Measurements from ENCODE around the gene ULK4. TPM values are rescaled to one million over a fixed set of nuclear protein-coding genes. Genes with fewer than 3 reads are reported as not detected.

The ULK4 gene
- total RNA-seq, 1 experiment from 2014 or later = 6.3 TPM

- TF ChIP-seq, protein P1, sequence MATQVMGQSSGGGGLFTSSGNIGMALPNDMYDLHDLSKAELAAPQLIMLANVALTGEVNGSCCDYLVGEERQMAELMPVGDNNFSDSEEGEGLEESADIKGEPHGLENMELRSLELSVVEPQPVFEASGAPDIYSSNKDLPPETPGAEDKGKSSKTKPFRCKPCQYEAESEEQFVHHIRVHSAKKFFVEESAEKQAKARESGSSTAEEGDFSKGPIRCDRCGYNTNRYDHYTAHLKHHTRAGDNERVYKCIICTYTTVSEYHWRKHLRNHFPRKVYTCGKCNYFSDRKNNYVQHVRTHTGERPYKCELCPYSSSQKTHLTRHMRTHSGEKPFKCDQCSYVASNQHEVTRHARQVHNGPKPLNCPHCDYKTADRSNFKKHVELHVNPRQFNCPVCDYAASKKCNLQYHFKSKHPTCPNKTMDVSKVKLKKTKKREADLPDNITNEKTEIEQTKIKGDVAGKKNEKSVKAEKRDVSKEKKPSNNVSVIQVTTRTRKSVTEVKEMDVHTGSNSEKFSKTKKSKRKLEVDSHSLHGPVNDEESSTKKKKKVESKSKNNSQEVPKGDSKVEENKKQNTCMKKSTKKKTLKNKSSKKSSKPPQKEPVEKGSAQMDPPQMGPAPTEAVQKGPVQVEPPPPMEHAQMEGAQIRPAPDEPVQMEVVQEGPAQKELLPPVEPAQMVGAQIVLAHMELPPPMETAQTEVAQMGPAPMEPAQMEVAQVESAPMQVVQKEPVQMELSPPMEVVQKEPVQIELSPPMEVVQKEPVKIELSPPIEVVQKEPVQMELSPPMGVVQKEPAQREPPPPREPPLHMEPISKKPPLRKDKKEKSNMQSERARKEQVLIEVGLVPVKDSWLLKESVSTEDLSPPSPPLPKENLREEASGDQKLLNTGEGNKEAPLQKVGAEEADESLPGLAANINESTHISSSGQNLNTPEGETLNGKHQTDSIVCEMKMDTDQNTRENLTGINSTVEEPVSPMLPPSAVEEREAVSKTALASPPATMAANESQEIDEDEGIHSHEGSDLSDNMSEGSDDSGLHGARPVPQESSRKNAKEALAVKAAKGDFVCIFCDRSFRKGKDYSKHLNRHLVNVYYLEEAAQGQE (IDR thresholded peaks at IDR 0.05; ENCODE audit: low read depth) = no peak
- no peak for TF ChIP-seq MAX (IDR thresholded peaks at IDR 0.05)
- no peak for TF ChIP-seq EZH2 (IDR thresholded peaks at IDR 0.05)
- TF ChIP-seq POLR2AphosphoS5 (IDR thresholded peaks at IDR 0.05; ENCODE audit: low read depth, low read length) = no peak; the same call in 1 of the 2 replicates
- no peak for TF ChIP-seq RAD21 (IDR thresholded peaks at IDR 0.05; ENCODE audit: low read depth)
Observed at GRCh38 chr3:41241800-41242571, 719.9 kb downstream of the ULK4 start (continued).

DNA sequence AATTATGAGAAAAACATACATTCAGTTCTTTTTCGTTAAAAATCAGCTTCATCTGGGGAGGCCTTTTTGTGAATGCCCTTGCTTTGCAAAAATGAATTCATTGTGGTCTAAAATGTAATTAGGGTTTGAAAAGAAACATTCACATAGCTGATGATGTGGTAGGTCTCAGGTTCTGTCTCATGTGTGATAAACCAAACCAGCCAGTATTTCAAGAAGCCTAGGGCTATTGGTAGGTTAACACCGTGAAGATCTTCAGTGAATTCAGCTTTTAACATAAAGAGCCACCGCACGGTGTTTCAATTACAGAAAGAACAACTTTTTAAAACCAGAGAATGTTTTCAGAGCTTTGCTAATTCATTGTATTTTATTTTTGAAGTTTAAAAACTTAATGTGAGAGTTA, 720.7 kb downstream of the ULK4 start:
- H3K4me3 ChIP-seq (replicated peaks in 1 of 2; ENCODE audit: low read depth in 1 of 2, low read length in 2 of 2) = no peak overlapping the region
- POLR2A ChIA-PET = no interaction called here
- H2AFZ ChIP-seq (ENCODE audit: low read depth, low read length, poor library complexity, severe bottlenecking) = no peak overlapping the region
- CTCF ChIA-PET = no interaction called here
- peaks cover 25 to 38% of the 10 kb centered on the region in 2 experiments for H3K36me3 ChIP-seq (ENCODE audit: control insufficient read depth in 1 of 2, insufficient read depth in 2 of 2, low read length in 2 of 2)
- no peaks in the 10 kb centered on the region; the same call in 1 of the 2 replicates for H4K20me1 ChIP-seq (ENCODE audit: insufficient read depth)
- RAD21 ChIA-PET (ENCODE audit: low non-redundant PET in 1 of 2, low total read pairs in 2 of 2, uncharacterized antibody in 2 of 2, unreplicated experiment in 2 of 2) = no interaction called here
- no TSS peak for BruUV-seq (replicated peaks)
- ATAC-seq = no peak
- H3K9me3 ChIP-seq (ENCODE audit: control insufficient read depth in 1 of 2, insufficient read depth in 1 of 2, low read depth in 1 of 2, low read length in 2 of 2) = no peaks in the 10 kb centered on the region
- H3K79me2 ChIP-seq (ENCODE audit: insufficient read depth, low read length) = no peaks in the 10 kb centered on the region
- H3K27ac ChIP-seq (ENCODE audit: low read depth, low read length) = no peak overlapping the region
- no peak overlapping the region for H3K9ac ChIP-seq (ENCODE audit: low read length)
- no peaks in the 10 kb centered on the region for H3K4me1 ChIP-seq (ENCODE audit: control insufficient read depth in 1 of 2, insufficient read depth in 2 of 2, low read length in 2 of 2)
- no peak overlapping the region for H3K4me2 ChIP-seq (ENCODE audit: low read length)
- no peaks in the 10 kb centered on the region for H3K27me3 ChIP-seq (ENCODE audit: insufficient read depth, low read length)
- no peaks in the 10 kb centered on the region for H3K9me2 ChIP-seq (ENCODE audit: insufficient read depth)
- TF ChIP-seq YY1 (IDR thresholded peaks at IDR 0.05; ENCODE audit: extremely low read depth, insufficient replicate concordance, low read depth, low read length) (no peak), ZNF274 (IDR thresholded peaks at IDR 0.05; ENCODE audit: low read depth, low read length) (no peak), POLR2AphosphoS5 (IDR thresholded peaks at IDR 0.05; ENCODE audit: low read depth, low read length) (no peak), TCF7L2 (IDR thresholded peaks at IDR 0.05; ENCODE audit: borderline replicate concordance, extremely low read depth, insufficient read depth, insufficient read length) (no peak)
- TF ChIP-seq, protein P2, sequence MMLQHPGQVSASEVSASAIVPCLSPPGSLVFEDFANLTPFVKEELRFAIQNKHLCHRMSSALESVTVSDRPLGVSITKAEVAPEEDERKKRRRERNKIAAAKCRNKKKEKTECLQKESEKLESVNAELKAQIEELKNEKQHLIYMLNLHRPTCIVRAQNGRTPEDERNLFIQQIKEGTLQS (IDR thresholded peaks at IDR 0.05) = no peak
- TF ChIP-seq, protein P1 (IDR thresholded peaks at IDR 0.05; ENCODE audit: low read depth) = no peak
- intact Hi-C loops (cut with micrococcal nuclease) = no loop called here
- no peak for DNase-seq (ENCODE audit: low read depth, low spot score)
